Neuron (in vitro differentiated cells): ENCODE measurements around the gene SHBG.

Source experiments
- H2AFZ ChIP-seq: one replicate; pipeline ENCODE4 v1.6.1; 2013; ENCODE audit warnings: low read depth, mild to moderate bottlenecking, inconsistent platforms, low read length, moderate library complexity
- H3K27me3 ChIP-seq: one replicate; pipeline ENCODE4 v1.6.1; 2013; ENCODE audit warnings: low read length; ENCODE audit not compliant: insufficient read depth
- H3K36me3 ChIP-seq: one replicate; pipeline ENCODE4 v1.6.1; 2013; ENCODE audit warnings: low read length; ENCODE audit not compliant: insufficient read depth
- H3K4me1 ChIP-seq: one replicate; pipeline ENCODE4 v1.6.1; 2013; ENCODE audit warnings: low read length; ENCODE audit not compliant: insufficient read depth
- H3K4me3 ChIP-seq: 2 replicates; pipeline ENCODE4 v1.5.1; 2013; ENCODE audit warnings: mild to moderate bottlenecking, low read length, moderate library complexity
- H3K9me3 ChIP-seq: one replicate; pipeline ENCODE4 v1.6.1; 2013; ENCODE audit warnings: low read length

The SHBG gene, protein sequence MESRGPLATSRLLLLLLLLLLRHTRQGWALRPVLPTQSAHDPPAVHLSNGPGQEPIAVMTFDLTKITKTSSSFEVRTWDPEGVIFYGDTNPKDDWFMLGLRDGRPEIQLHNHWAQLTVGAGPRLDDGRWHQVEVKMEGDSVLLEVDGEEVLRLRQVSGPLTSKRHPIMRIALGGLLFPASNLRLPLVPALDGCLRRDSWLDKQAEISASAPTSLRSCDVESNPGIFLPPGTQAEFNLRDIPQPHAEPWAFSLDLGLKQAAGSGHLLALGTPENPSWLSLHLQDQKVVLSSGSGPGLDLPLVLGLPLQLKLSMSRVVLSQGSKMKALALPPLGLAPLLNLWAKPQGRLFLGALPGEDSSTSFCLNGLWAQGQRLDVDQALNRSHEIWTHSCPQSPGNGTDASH

DNA sequence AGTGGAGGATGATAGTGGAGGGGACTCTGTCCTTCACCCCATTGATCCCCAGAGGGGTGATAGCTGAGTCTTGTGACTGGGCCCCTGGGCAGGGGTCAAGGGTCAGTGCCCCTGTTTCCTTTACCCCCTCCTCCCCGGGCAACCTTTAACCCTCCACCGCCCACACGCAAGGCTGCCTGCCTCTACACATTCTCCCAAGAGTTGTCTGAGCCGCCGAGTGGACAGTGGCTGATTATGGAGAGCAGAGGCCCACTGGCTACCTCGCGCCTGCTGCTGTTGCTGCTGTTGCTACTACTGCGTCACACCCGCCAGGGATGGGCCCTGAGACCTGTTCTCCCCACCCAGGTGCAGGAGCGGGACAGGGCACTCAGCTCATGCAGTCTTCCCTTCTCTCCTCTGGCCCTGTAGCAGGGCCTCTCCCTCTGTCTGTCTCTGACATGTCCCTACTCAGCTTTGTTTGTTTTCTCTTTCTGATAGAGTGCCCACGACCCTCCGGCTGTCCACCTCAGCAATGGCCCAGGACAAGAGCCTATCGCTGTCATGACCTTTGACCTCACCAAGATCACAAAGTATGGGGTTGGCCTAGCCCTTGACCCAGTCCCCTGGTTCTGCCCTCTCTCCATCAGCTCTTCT, at the start of gene SHBG:
Gene SHBG (plus strand): TSS at position 197 of the 633 bp plus-strand sequence. CDS start 38 bp downstream, at position 235.
- Histone ChIP-seq H2AFZ (no peak within 1 kb of the TSS), H3K4me3 (no peak within 1 kb of the TSS), H3K4me1 (peaks cover 17% of the 10 kb centered on the region), H3K27me3 (no peaks in the 10 kb centered on the region), H3K9me3 (no peaks in the 10 kb centered on the region), H3K36me3 (peaks cover 8% of the 10 kb centered on the region)

DNA sequence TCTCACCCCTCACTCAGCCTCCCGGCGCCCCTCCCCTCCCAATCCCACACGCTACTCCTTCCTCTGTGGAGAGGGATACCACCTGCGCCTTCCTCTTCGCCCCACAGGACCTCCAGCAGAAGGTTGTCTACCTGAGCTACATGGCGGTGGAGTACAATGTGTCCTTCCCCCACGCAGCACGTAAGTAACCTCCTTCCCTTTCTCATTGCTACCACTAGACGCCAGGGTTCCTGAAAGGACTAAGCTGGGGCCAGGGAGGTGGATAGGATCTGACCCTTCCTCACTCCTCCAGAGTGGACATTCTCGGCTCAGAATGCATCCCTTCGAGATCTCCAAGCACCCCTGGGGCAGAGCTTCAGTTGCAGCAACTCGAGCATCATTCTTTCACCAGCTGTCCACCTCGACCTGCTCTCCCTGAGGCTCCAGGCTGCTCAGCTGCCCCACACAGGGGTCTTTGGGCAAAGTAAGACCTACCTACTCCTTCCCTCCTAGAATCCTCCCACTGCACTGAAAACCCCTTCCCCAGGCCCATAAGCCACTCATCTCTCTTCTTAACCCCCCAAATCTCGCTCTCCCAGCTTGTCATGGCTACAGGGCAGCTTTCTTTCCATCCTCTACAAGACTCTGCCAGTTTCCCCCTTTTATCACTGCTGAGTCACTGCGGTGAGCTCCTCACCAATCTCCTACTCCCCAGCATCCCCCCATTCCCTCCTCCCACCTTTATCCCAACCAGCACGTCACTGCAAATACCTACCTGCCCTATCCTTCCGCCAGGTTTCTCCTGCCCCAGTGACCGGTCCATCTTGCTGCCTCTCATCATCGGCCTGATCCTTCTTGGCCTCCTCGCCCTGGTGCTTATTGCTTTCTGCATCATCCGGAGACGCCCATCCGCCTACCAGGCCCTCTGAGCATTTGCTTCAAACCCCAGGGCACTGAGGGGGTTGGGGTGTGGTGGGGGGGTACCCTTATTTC, 49.0 kb upstream of the SHBG start:
- Histone ChIP-seq H2AFZ (no peak overlapping the region), H3K36me3 (peaks cover 53% of the 10 kb centered on the region), H3K9me3 (no peaks in the 10 kb centered on the region), H3K27me3 (no peaks in the 10 kb centered on the region), H3K4me1 (peaks cover 5% of the 10 kb centered on the region), H3K4me3 (no peak overlapping the region)

GRCh38 chr17:7582396-7583252, 47.3 kb upstream of the SHBG start:
- Histone ChIP-seq H2AFZ (no peak overlapping the region), H3K4me1 (peaks cover 5% of the 10 kb centered on the region), H3K4me3 (peak overlapping the region; percentile 65), H3K9me3 (no peaks in the 10 kb centered on the region), H3K36me3 (peaks cover 47% of the 10 kb centered on the region), H3K27me3 (no peaks in the 10 kb centered on the region)

DNA sequence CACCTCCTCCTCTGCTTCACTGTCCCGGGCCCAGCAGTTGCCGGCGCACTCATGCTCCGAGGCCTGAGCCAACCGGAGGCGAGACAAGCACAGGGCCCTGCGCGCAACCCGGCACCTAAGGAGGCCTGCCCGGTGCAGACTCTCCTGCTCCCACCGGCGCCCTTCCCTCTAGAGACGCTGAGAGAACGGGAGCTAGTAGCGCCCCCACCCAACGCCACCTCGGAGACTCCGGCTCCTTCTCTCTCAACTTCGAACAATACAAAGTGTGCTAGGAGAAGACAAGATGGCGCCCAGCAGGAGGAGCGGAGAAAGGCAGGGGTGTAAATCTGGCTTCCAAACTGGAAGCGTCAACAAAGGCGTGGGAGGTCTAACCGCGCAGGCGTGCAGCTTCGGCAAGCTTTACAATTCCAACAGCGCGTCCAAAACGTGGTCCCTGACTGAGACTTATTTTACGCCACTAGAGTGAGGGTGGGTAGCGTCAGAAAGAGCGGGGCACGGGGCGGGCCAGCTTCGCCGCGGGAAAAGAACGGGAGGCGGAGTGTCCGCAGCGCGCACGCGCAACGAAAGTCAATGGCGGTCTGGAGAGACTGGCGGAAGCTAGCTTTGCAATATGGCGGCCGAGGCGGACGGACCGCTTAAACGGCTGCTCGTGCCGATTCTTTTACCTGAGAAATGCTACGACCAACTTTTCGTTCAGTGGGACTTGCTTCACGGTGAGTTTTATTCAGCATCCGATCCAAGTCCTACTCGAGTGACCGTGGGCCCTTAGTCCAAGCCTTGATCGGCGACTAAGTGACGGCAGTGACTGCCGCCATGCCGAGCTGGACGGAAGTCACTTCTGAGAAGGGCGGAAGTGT, 46.5 kb upstream of the SHBG start, which contains the start of gene MPDU1:
Gene MPDU1 (plus strand): TSS at position 600 of the 857 bp plus-strand sequence. CDS start 11 bp downstream, at position 611.
- peaks cover 5% of the 10 kb centered on the region for H3K4me1 ChIP-seq
- H3K27me3 ChIP-seq = no peaks in the 10 kb centered on the region
- H3K36me3 ChIP-seq = peaks cover 47% of the 10 kb centered on the region
- no peaks in the 10 kb centered on the region for H3K9me3 ChIP-seq
- H2AFZ ChIP-seq = no peak within 1 kb of the TSS
- peak within 1 kb of the TSS; percentile 65 for H3K4me3 ChIP-seq

GRCh38 chr17:7586673-7587419, 43.1 kb upstream of the SHBG start:
- no peak overlapping the region for H3K4me3 ChIP-seq
- H3K36me3 ChIP-seq = peaks cover 49% of the 10 kb centered on the region
- no peak overlapping the region for H2AFZ ChIP-seq

DNA sequence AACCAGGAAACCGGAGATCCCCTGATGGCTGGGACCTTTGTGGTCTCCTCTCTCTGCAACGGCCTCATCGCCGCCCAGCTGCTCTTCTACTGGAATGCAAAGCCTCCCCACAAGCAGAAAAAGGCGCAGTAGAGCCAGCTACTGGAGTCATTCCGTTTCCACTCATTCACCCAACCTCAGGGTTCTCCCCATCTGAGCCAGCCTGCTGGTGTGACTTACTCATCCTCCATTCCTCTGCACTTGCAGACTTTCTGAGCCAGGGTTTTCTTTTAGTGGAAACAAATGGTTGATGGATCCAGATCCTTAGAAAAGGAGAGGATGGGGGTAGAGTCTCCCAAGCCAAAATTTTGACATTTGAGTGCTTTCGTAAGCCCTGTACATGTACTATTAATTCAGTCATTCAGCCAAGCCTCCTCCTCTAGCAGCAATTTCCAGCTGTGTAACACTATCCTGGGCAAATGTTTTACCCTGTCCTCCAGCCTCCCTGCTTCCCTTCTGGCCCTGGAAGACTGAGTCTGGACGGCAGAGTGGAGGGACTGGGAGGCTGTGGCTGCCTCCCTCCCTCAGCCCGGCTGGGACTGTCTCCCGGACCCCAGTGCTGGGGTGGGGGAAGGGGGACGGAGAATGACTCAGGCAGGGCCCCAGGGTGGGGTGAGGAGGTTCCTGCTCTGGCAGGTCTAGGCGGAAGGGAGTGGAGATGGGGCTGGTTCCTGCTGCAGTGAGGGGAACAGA, 42.3 kb upstream of the SHBG start:
- no peak overlapping the region for H2AFZ ChIP-seq
- peaks cover 2% of the 10 kb centered on the region for H3K9me3 ChIP-seq
- peaks cover 54% of the 10 kb centered on the region for H3K36me3 ChIP-seq
- H3K4me3 ChIP-seq = no peak overlapping the region
- peaks cover 19% of the 10 kb centered on the region for H3K4me1 ChIP-seq
- no peaks in the 10 kb centered on the region for H3K27me3 ChIP-seq

More at GRCh38 chr17:7586673-7587419, 43.1 kb upstream of the SHBG start:
- Histone ChIP-seq H3K9me3 (peaks cover 2% of the 10 kb centered on the region), H3K27me3 (no peaks in the 10 kb centered on the region), H3K4me1 (peaks cover 19% of the 10 kb centered on the region)

GRCh38 chr17:7588553-7589203, 41.3 kb upstream of the SHBG start:
- H3K9me3 ChIP-seq = peaks cover 2% of the 10 kb centered on the region
- peaks cover 13% of the 10 kb centered on the region for H3K4me1 ChIP-seq
- no peaks in the 10 kb centered on the region for H3K27me3 ChIP-seq
- peaks cover 65% of the 10 kb centered on the region for H3K36me3 ChIP-seq
- H2AFZ ChIP-seq = no peak overlapping the region
- H3K4me3 ChIP-seq = no peak overlapping the region

GRCh38 chr17:7589204-7589868, 40.6 kb upstream of the SHBG start:
- peaks cover 71% of the 10 kb centered on the region for H3K36me3 ChIP-seq
- no peak overlapping the region for H2AFZ ChIP-seq
- no peaks in the 10 kb centered on the region for H3K27me3 ChIP-seq
- peaks cover 2% of the 10 kb centered on the region for H3K9me3 ChIP-seq
- H3K4me3 ChIP-seq = no peak overlapping the region
- peaks cover 13% of the 10 kb centered on the region for H3K4me1 ChIP-seq

GRCh38 chr17:7589891-7590691, 39.8 kb upstream of the SHBG start, which contains the start of gene SOX15:
Gene SOX15, minus strand, starts transcription at chr17:7590094. Its CDS starts 418 bp downstream, at chr17:7589676.
- Histone ChIP-seq H2AFZ (no peak within 1 kb of the TSS), H3K36me3 (peaks cover 79% of the 10 kb centered on the region), H3K27me3 (no peaks in the 10 kb centered on the region), H3K9me3 (peaks cover 2% of the 10 kb centered on the region), H3K4me3 (no peak within 1 kb of the TSS), H3K4me1 (peaks cover 13% of the 10 kb centered on the region)
